Astrocyte (in vitro differentiated cells and primary cell): ENCODE data around the gene GPR173. TPM values are rescaled to one million over a fixed set of nuclear protein-coding genes. Genes with fewer than 3 reads are reported as not detected.

Experiments
- DNase-seq: peaks from one replicate; pipeline ENCODE4 v3.0.0-alpha.2; 2010; ENCODE audit warnings: low read depth
- FAIRE-seq: peaks from 2 replicates; lab custom pipeline; 2011; peaks lifted over from hg19 to GRCh38; lab: Jason Lieb, UNC
- H2AFZ ChIP-seq: 2 replicates; pipeline ENCODE4 v1.6.0; 2012; ENCODE audit warnings: low read depth, low read length, inconsistent platforms
- H3K27ac ChIP-seq: 2 replicates; pipeline ENCODE4 v1.5.1; 2011; ENCODE audit warnings: low read depth, low read length, inconsistent platforms
- H3K27me3 ChIP-seq: 2 replicates; pipeline ENCODE4 v1.6.0; 2011; ENCODE audit warnings: low read length, inconsistent platforms; ENCODE audit not compliant: insufficient read depth
- H3K36me3 ChIP-seq: 2 replicates; pipeline ENCODE4 v1.5.1; 2011; ENCODE audit warnings: low read length, inconsistent platforms; ENCODE audit not compliant: insufficient read depth
- H3K4me1 ChIP-seq: 2 replicates; pipeline ENCODE4 v1.5.1; 2011; ENCODE audit warnings: low read length, inconsistent platforms; ENCODE audit not compliant: insufficient read depth
- H3K4me2 ChIP-seq: 2 replicates; pipeline ENCODE4 v1.6.0; 2012; ENCODE audit warnings: low read length, inconsistent platforms
- H3K4me3 ChIP-seq: 2 replicates; pipeline ENCODE4 v1.5.1; 2011; ENCODE audit warnings: low read depth, mild to moderate bottlenecking, low read length, inconsistent platforms; ENCODE audit not compliant: insufficient read depth
- H3K79me2 ChIP-seq: 2 replicates; pipeline ENCODE4 v1.6.0; 2012; ENCODE audit warnings: mild to moderate bottlenecking, low read length, inconsistent platforms; ENCODE audit not compliant: insufficient read depth
- H3K9ac ChIP-seq: 2 replicates; pipeline ENCODE4 v1.6.0; 2012; ENCODE audit warnings: mild to moderate bottlenecking, low read length, inconsistent platforms
- H3K9me3 ChIP-seq: 2 replicates; pipeline ENCODE4 v1.5.1; 2012; ENCODE audit warnings: low read depth, mild to moderate bottlenecking, low read length, inconsistent platforms; ENCODE audit not compliant: insufficient read depth
- H4K20me1 ChIP-seq: 2 replicates; pipeline ENCODE4 v1.6.0; 2012; ENCODE audit warnings: low read length, inconsistent platforms; ENCODE audit not compliant: insufficient read depth
- H3K27ac Mint-ChIP-seq: one replicate; pipeline ENCODE4 v1.8.0; 2021; ENCODE audit warnings: mild to moderate bottlenecking, mixed read lengths; ENCODE audit not compliant: unreplicated experiment
- H3K27me3 Mint-ChIP-seq: one replicate; pipeline ENCODE4 v1.8.0; 2021; ENCODE audit warnings: low read depth, mixed read lengths; ENCODE audit not compliant: unreplicated experiment
- H3K36me3 Mint-ChIP-seq: one replicate; pipeline ENCODE4 v1.8.0; 2021; ENCODE audit warnings: low read depth, mixed read lengths; ENCODE audit not compliant: unreplicated experiment
- H3K4me1 Mint-ChIP-seq: one replicate; pipeline ENCODE4 v1.8.0; 2021; ENCODE audit warnings: low read depth, mixed read lengths; ENCODE audit not compliant: unreplicated experiment
- H3K4me3 Mint-ChIP-seq: one replicate; pipeline ENCODE4 v1.8.0; 2021; ENCODE audit warnings: mild to moderate bottlenecking, moderate library complexity, mixed read lengths; ENCODE audit not compliant: unreplicated experiment
- H3K9me3 Mint-ChIP-seq: one replicate; pipeline ENCODE4 v1.8.0; 2021; ENCODE audit warnings: mild to moderate bottlenecking, mixed read lengths; ENCODE audit not compliant: unreplicated experiment
- CTCF ChIP-seq: IDR thresholded peaks from 2 replicates; pipeline ENCODE4 v1.5.1; 2011; ENCODE audit warnings: low read depth, mild to moderate bottlenecking, inconsistent platforms, low read length, moderate library complexity; ENCODE audit not compliant: insufficient read depth
- EZH2 ChIP-seq: IDR thresholded peaks from 2 replicates; pipeline ENCODE4 v1.6.1; 2012; ENCODE audit warnings: mild to moderate bottlenecking, low read length, inconsistent platforms; ENCODE audit not compliant: insufficient read depth
- total RNA-seq: library from RNA; stranded (reverse); gene quantifications from 2 replicates; pipeline ENCODE4 v1.2.1, GENCODE V29; 2021

GPR173 gene
- total RNA-seq, 1 donor from 2014 or later = 8.1 TPM

GRCh38 chrX:53122013-53122412, 73.4 kb downstream of the GPR173 start:
- Mint-ChIP-seq H3K4me3 (no peak overlapping the region), H3K4me1 (no peaks in the 10 kb centered on the region), H3K36me3 (no peaks in the 10 kb centered on the region), H3K9me3 (no peaks in the 10 kb centered on the region), H3K27me3 (no peaks in the 10 kb centered on the region), H3K27ac (no peak overlapping the region)
- no peaks in the 10 kb centered on the region for H3K27me3 ChIP-seq
- H3K9ac ChIP-seq = no peak overlapping the region
- no peaks in the 10 kb centered on the region for H4K20me1 ChIP-seq
- DNase-seq (no peak), FAIRE-seq (peak; percentile 97)
- H2AFZ ChIP-seq = no peak overlapping the region
- no peak overlapping the region for H3K27ac ChIP-seq
- no peaks in the 10 kb centered on the region for H3K9me3 ChIP-seq
- no peaks in the 10 kb centered on the region for H3K36me3 ChIP-seq
- no peaks in the 10 kb centered on the region for H3K4me1 ChIP-seq
- TF ChIP-seq EZH2 (no peak), CTCF (no peak)
- H3K79me2 ChIP-seq = no peaks in the 10 kb centered on the region
- H3K4me2 ChIP-seq = no peak overlapping the region
- no peak overlapping the region for H3K4me3 ChIP-seq

GRCh38 chrX:53125506-53125905, 76.9 kb downstream of the GPR173 start:
- no peaks in the 10 kb centered on the region for H3K4me1 ChIP-seq
- no peak overlapping the region for H3K27ac Mint-ChIP-seq
- no peaks in the 10 kb centered on the region for H3K36me3 ChIP-seq
- no peak overlapping the region for H3K4me3 ChIP-seq
- H3K79me2 ChIP-seq = no peaks in the 10 kb centered on the region
- FAIRE-seq = peak; percentile 99
- H3K4me2 ChIP-seq = no peak overlapping the region
- H3K9me3 ChIP-seq = no peaks in the 10 kb centered on the region
- H3K4me3 Mint-ChIP-seq = no peak overlapping the region
- no peaks in the 10 kb centered on the region for H3K27me3 ChIP-seq
- H3K36me3 Mint-ChIP-seq = no peaks in the 10 kb centered on the region
- DNase-seq = no peak
- no peaks in the 10 kb centered on the region for H4K20me1 ChIP-seq
- H3K4me1 Mint-ChIP-seq = no peaks in the 10 kb centered on the region
- H3K27ac ChIP-seq = no peak overlapping the region
- H3K27me3 Mint-ChIP-seq = no peaks in the 10 kb centered on the region
- H3K9me3 Mint-ChIP-seq = no peaks in the 10 kb centered on the region
- H2AFZ ChIP-seq = no peak overlapping the region
- H3K9ac ChIP-seq = no peak overlapping the region
- TF ChIP-seq CTCF (no peak), EZH2 (no peak)

- no peak overlapping the region for H3K4me2 ChIP-seq
- no peak overlapping the region for H3K4me3 ChIP-seq
- no peaks in the 10 kb centered on the region for H3K27me3 ChIP-seq
- DNase-seq (no peak), FAIRE-seq (peak; percentile 87)
- H3K9ac ChIP-seq = no peak overlapping the region
- no peaks in the 10 kb centered on the region for H3K27me3 Mint-ChIP-seq
- no peaks in the 10 kb centered on the region for H3K9me3 Mint-ChIP-seq
- no peak overlapping the region for H3K27ac Mint-ChIP-seq
- no peaks in the 10 kb centered on the region for H3K9me3 ChIP-seq
- H3K36me3 ChIP-seq = no peaks in the 10 kb centered on the region
- TF ChIP-seq CTCF (no peak), EZH2 (no peak)
- no peak overlapping the region for H3K27ac ChIP-seq
- no peaks in the 10 kb centered on the region for H3K79me2 ChIP-seq
- H3K36me3 Mint-ChIP-seq = no peaks in the 10 kb centered on the region
- H3K4me1 Mint-ChIP-seq = no peaks in the 10 kb centered on the region
- H3K4me1 ChIP-seq = no peaks in the 10 kb centered on the region
- no peak overlapping the region for H3K4me3 Mint-ChIP-seq
- no peaks in the 10 kb centered on the region for H4K20me1 ChIP-seq
- H2AFZ ChIP-seq = no peak overlapping the region
Measured at GRCh38 chrX:53126377-53126776, 77.8 kb downstream of the GPR173 start.
